HepG2 (cell line): ENCODE data around the gene COX10. TPM values are rescaled to one million over a fixed set of nuclear protein-coding genes. Genes with fewer than 3 reads are reported as not detected.

Source experiments
- ATAC-seq: fragments of 200-7000 bp; cut with Tn5 transposase; 3 replicates; pipeline ENCODE4 v1.9.1; 2020; ENCODE audit warnings: mild to moderate bottlenecking, moderate library complexity
- BruUV-seq: library from RNA; stranded (reverse); fragments of 400-500 nt; replicated peaks from 2 replicates; lab custom pipeline; 2021; lab: Mats Ljungman, UMichigan
- CTCF ChIA-PET: fragments of 300-600 bp; formaldehyde crosslinking; extraction: SDS; loops from one replicate; lab custom pipeline; 2021; ENCODE audit warnings: low total read pairs, inconsistent platforms, low intra/inter-chr PET ratio; lab: Yijun Ruan, JAX
- POLR2A ChIA-PET: fragments of 350-600 bp; sonication (Branson Sonifier 250); formaldehyde crosslinking; loops from one replicate; lab custom pipeline; 2020; ENCODE audit warnings: antibody characterized with exemption, inconsistent platforms; lab: Yijun Ruan, JAX
- DNase-seq: peaks from one replicate; pipeline ENCODE4 v3.0.0-alpha.2; 2015; ENCODE audit warnings: low spot score
- FAIRE-seq: peaks from 3 replicates; lab custom pipeline; 2011; peaks lifted over from hg19 to GRCh38; lab: Jason Lieb, UNC
- H2AFZ ChIP-seq: one replicate; pipeline ENCODE4 v1.6.1; 2011; ENCODE audit warnings: low read length, inconsistent platforms
- H3K27ac ChIP-seq: fragments of 300-600 bp; 3 replicates; pipeline ENCODE4 v1.8.0; 2011; ENCODE audit warnings: mixed run types, mild to moderate bottlenecking, mixed read lengths, low read length, inconsistent platforms; ENCODE audit not compliant: insufficient read depth; ENCODE audit errors: extremely low read length
- H3K27me3 ChIP-seq, 2 experiments: fragments of 200-600 bp in 1 of 2; 2 replicates in 1 of 2; 3 replicates in 1 of 2; pipeline versions ENCODE4 v1.6.0 to v1.8.0; 2011; ENCODE audit warnings: low read length in 2 of 2, mild to moderate bottlenecking in 2 of 2, moderate library complexity in 2 of 2, inconsistent platforms in 1 of 2; ENCODE audit not compliant: insufficient read depth in 2 of 2, control insufficient read depth in 1 of 2
- H3K36me3 ChIP-seq, 2 experiments: fragments of 200-600 bp in 1 of 2; replicated peaks in 1 of 2; 2 replicates in 1 of 2; 3 replicates in 1 of 2; pipeline versions ENCODE4 v1.5.1 to v1.8.0; 2011; ENCODE audit warnings: low read length in 2 of 2, inconsistent platforms in 1 of 2; ENCODE audit not compliant: insufficient read depth in 2 of 2, control insufficient read depth in 1 of 2
- H3K4me1 ChIP-seq: 2 replicates; pipeline ENCODE4 v1.5.1; 2012; ENCODE audit warnings: low read length, inconsistent platforms; ENCODE audit not compliant: insufficient read depth
- H3K4me2 ChIP-seq: 2 replicates; pipeline ENCODE4 v1.6.0; 2011; ENCODE audit warnings: low read depth, low read length, inconsistent platforms
- H3K4me3 ChIP-seq, 3 experiments: fragments of 200-600 bp in 1 of 3; sonication (generic), shearing (Covaris generic) in 1 of 3; replicated peaks in 1 of 3; 2 replicates each; pipeline ENCODE4 v1.5.1; 2011 to 2016; ENCODE audit warnings: low read length in 3 of 3, inconsistent platforms in 2 of 3, low read depth in 2 of 3, mild to moderate bottlenecking in 2 of 3, control low read depth in 1 of 3, mixed read lengths in 1 of 3; ENCODE audit not compliant: insufficient read depth in 1 of 3
- H3K79me2 ChIP-seq: one replicate; pipeline ENCODE4 v1.6.1; 2011; ENCODE audit warnings: low read length, inconsistent platforms; ENCODE audit not compliant: insufficient read depth
- H3K9ac ChIP-seq: 2 replicates; pipeline ENCODE4 v1.6.0; 2011; ENCODE audit warnings: mild to moderate bottlenecking, low read depth, low read length, inconsistent platforms; ENCODE audit not compliant: insufficient read depth
- H3K9me3 ChIP-seq: 2 replicates; pipeline ENCODE4 v1.5.1; 2012; ENCODE audit warnings: mild to moderate bottlenecking, low read length
- H4K20me1 ChIP-seq: 2 replicates; pipeline ENCODE4 v1.6.0; 2011; ENCODE audit warnings: inconsistent platforms, mild to moderate bottlenecking, low read length, moderate library complexity; ENCODE audit not compliant: insufficient read depth
- ETS1 ChIP-seq: sonication (generic); formaldehyde crosslinking; IDR thresholded peaks from 2 replicates; pipeline ENCODE4 v1.4.0; 2020; ENCODE audit warnings: missing genetic modification reagents
- KMT2A ChIP-seq: sonication (generic); formaldehyde crosslinking; IDR thresholded peaks from 2 replicates; pipeline ENCODE4 v1.4.0; 2020; ENCODE audit warnings: missing genetic modification reagents
- MAFF ChIP-seq: IDR thresholded peaks from 2 replicates; pipeline ENCODE4 v1.6.1; 2011; ENCODE audit warnings: low read depth, low read length, improper control_type of control experiment
- MAFK ChIP-seq, 2 experiments: IDR thresholded peaks in 1 of 2; conservative IDR thresholded peaks in 1 of 2; 2 replicates each; pipeline ENCODE4 v1.6.1; 2011; ENCODE audit warnings: improper control_type of control experiment in 2 of 2, low read length in 2 of 2
- RXRB ChIP-seq: IDR thresholded peaks from 2 replicates; pipeline ENCODE4 v1.6.1; 2016; ENCODE audit warnings: borderline replicate concordance, missing genetic modification reagents, missing compliant biosample characterization
- ZMAT3 ChIP-seq: sonication (generic); formaldehyde crosslinking; conservative IDR thresholded peaks from 2 replicates; pipeline ENCODE4 v1.7.0; 2021; ENCODE audit warnings: missing genetic modification reagents
- ZNF614 ChIP-seq: IDR thresholded peaks from 2 replicates; pipeline ENCODE4 v1.6.1; 2018; ENCODE audit warnings: missing biosample characterization, missing genetic modification reagents, inconsistent platforms, borderline replicate concordance
- WGBS: methylation state at CpG from one replicate; pipeline ENCODE4 v1.1.6; 2017; ENCODE audit warnings: low lambda C conversion rate; 5-methylcytosine and 5-hydroxymethylcytosine counted together
- in situ Hi-C: cut with HindIII; loops from 2 replicates; pipeline ENCODE4 v1.10.0; 2017; ENCODE audit warnings: low pct_unique_long_range_greater_than_20kb; ENCODE audit not compliant: extremely low pct_ligation_motif_present
- intact Hi-C: fragments of 100-400 bp; cut with micrococcal nuclease; formaldehyde crosslinking; loops from one replicate; pipeline ENCODE4 v1.10.0; 2022; ENCODE audit not compliant: unreplicated experiment
- polyA plus RNA-seq, 8 experiments: library from polyadenylated mRNA; depleted of rRNA in 3 of 8; stranded (reverse) in 7 of 8; unstranded in 1 of 8; fragments of >200 nt; fragmentation: Illumina TruSeq in 4 of 8; extraction: Trizol in 4 of 8; gene quantifications; 2 replicates each; pipeline versions ENCODE4 v1.2.1 to v1.2.3, GENCODE V29; 2011 to 2016; ENCODE audit warnings: low read depth in 4 of 8, missing spikeins in 1 of 8, mixed read lengths in 1 of 8; ENCODE audit not compliant: insufficient read depth in 1 of 8
- total RNA-seq, 5 experiments: library from RNA; depleted of rRNA; stranded (reverse); fragments of >200 nt; fragmentation: Illumina TruSeq; extraction: Trizol; gene quantifications; 2 replicates each; pipeline ENCODE4 v1.2.3, GENCODE V29; 2016; ENCODE audit warnings: low read depth in 1 of 5

COX10 gene
- total and polyA plus RNA-seq, 2 of the 13 experiments (the other 11 are each of a cell fraction or from before 2014, with no cell fraction given) = 13.9 to 20.1 TPM

GRCh38 chr17:14134456-14134855, 65.2 kb downstream of the COX10 start:
- no peak overlapping the region for H3K27ac ChIP-seq
- 90% methylated on average over 2 of the region's 2 CpGs for WGBS

GRCh38 chr17:14135906-14136590, 66.7 kb downstream of the COX10 start:
- intact Hi-C loops = no loop called here
- Histone ChIP-seq H2AFZ (no peak overlapping the region), H3K9ac (no peak overlapping the region), H3K9me3 (no peaks in the 10 kb centered on the region), H3K4me1 (peaks cover 8% of the 10 kb centered on the region; the same call in 1 of the 2 replicates), H4K20me1 (no peaks in the 10 kb centered on the region), H3K27ac (no peak overlapping the region), H3K4me2 (no peak overlapping the region), H3K79me2 (no peaks in the 10 kb centered on the region), H3K27me3 (no peaks in the 10 kb centered on the region), H3K4me3 (no peak overlapping the region), H3K36me3 (no peaks in the 10 kb centered on the region)
- no peak for ATAC-seq
- DNase-seq = no peak
- ChIA-PET POLR2A (no interaction called here), CTCF (no interaction called here)
- 93% methylated on average over 4 of the region's 4 CpGs for WGBS
- no peak for FAIRE-seq
- BruUV-seq = no TSS peak
- in situ Hi-C loops = no loop called here
- TF ChIP-seq RXRB (CRISPR knock-in tag) (no peak), ZNF614 (CRISPR knock-in tag) (no peak), ETS1 (CRISPR knock-in tag) (no peak)

More at GRCh38 chr17:14134456-14134855, 65.2 kb downstream of the COX10 start:
- CTCF ChIA-PET = no interaction called here
- peak; percentile 94 to 98 for TF ChIP-seq MAFK (conservative IDR thresholded peaks at IDR 0.05 in 1 of 2, IDR thresholded peaks at IDR 0.05 in 1 of 2; ENCODE audit: low read length in 2 of 2)
- TF ChIP-seq ZMAT3 (CRISPR knock-in tag) = no peak
- no peak for TF ChIP-seq KMT2A (CRISPR knock-in tag)
- TF ChIP-seq MAFF = peak; percentile 98
- TF ChIP-seq, all 625 proteins: peak for 2
- H4K20me1 ChIP-seq = no peaks in the 10 kb centered on the region
- in situ Hi-C loops (no loop called here), intact Hi-C loops (no loop called here)
- no peak for FAIRE-seq
- no peak overlapping the region for H2AFZ ChIP-seq
- H3K79me2 ChIP-seq = no peaks in the 10 kb centered on the region
- no peaks in the 10 kb centered on the region for H3K27me3 ChIP-seq
- H3K4me2 ChIP-seq = no peak overlapping the region
- DNase-seq = no peak
- POLR2A ChIA-PET = no interaction called here
- ATAC-seq = no peak
- H3K36me3 ChIP-seq = no peaks in the 10 kb centered on the region
- no peak overlapping the region for H3K9ac ChIP-seq
- H3K4me1 ChIP-seq = peaks cover 8% of the 10 kb centered on the region; the same call in 1 of the 2 replicates
- no TSS peak for BruUV-seq
- no peaks in the 10 kb centered on the region for H3K9me3 ChIP-seq
- H3K4me3 ChIP-seq = no peak overlapping the region
